Measurements from ENCODE around the gene BCAR3. TPM values are rescaled to one million over a fixed set of nuclear protein-coding genes. Genes with fewer than 3 reads are reported as not detected.

The BCAR3 gene
- total RNA-seq, 3 donors from 2014 or later (not counting 1 experiment from before 2014, with no cell fraction given) = 0.52 to 6.5 (median 2.4) TPM

GRCh38 chr1:93723110-93723509 is 41.5 kb upstream of the BCAR3 start:
- H3K27me3 ChIP-seq (ENCODE audit: control insufficient read depth, insufficient read depth, low read length) = no peaks in the 10 kb centered on the region
- Mint-ChIP-seq H3K36me3 (no peaks in the 10 kb centered on the region), H3K4me1 (peaks cover 0 to 9% of the 10 kb centered on the region in 2 donors), H3K4me3 (no peak overlapping the region), H3K9me3 (no peaks in the 10 kb centered on the region), H3K27me3 (ENCODE audit: low read depth in 2 of 2) (no peaks in the 10 kb centered on the region), H3K27ac (no peak overlapping the region)
- intact Hi-C loops (cut with micrococcal nuclease) = no loop called here
- TF ChIP-seq CTCF (IDR thresholded peaks at IDR 0.05) = no peak
- H3K36me3 ChIP-seq (ENCODE audit: control insufficient read depth, insufficient read depth, low read length) = no peaks in the 10 kb centered on the region
- H3K4me1 ChIP-seq (ENCODE audit: control insufficient read depth, insufficient read depth, low read length) = no peaks in the 10 kb centered on the region
- DNase-seq (no peak), ATAC-seq (no peak)
- H3K9me3 ChIP-seq (ENCODE audit: control insufficient read depth, insufficient read depth, low read length) = no peaks in the 10 kb centered on the region
- WGBS (ENCODE audit: insufficient coverage) = 91% methylated on average over 6 of the region's 6 CpGs
- no peak overlapping the region for H3K4me3 ChIP-seq (ENCODE audit: low read length)
- H3K27ac ChIP-seq (ENCODE audit: low read length) = no peak overlapping the region

- Histone ChIP-seq H3K4me1 (ENCODE audit: control insufficient read depth, insufficient read depth, low read length) (no peaks in the 10 kb centered on the region), H3K9me3 (ENCODE audit: control insufficient read depth, insufficient read depth, low read length) (no peaks in the 10 kb centered on the region), H3K27me3 (ENCODE audit: control insufficient read depth, insufficient read depth, low read length) (no peaks in the 10 kb centered on the region), H3K27ac (ENCODE audit: low read length) (no peak overlapping the region), H3K4me3 (ENCODE audit: low read length) (no peak overlapping the region), H3K36me3 (ENCODE audit: control insufficient read depth, insufficient read depth, low read length) (no peaks in the 10 kb centered on the region)
- Mint-ChIP-seq H3K27ac (no peak overlapping the region), H3K27me3 (ENCODE audit: low read depth in 2 of 2) (no peaks in the 10 kb centered on the region), H3K9me3 (no peaks in the 10 kb centered on the region), H3K36me3 (no peaks in the 10 kb centered on the region), H3K4me1 (peaks cover 0 to 9% of the 10 kb centered on the region in 2 donors), H3K4me3 (no peak overlapping the region)
- no peak for TF ChIP-seq CTCF (IDR thresholded peaks at IDR 0.05)
- intact Hi-C loops (cut with micrococcal nuclease) = no loop called here
- ATAC-seq (no peak), DNase-seq (no peak)
- 91% methylated on average over 20 of the region's 21 CpGs for WGBS (ENCODE audit: insufficient coverage)
These were observed 40.7 kb upstream of the BCAR3 start for GRCh38 chr1:93722081-93723031.

GRCh38 chr1:93720956-93721626 is 39.5 kb upstream of the BCAR3 start:
- Mint-ChIP-seq H3K4me3 (no peak overlapping the region), H3K9me3 (no peaks in the 10 kb centered on the region), H3K36me3 (no peaks in the 10 kb centered on the region), H3K4me1 (no peaks in the 10 kb centered on the region), H3K27ac (no peak overlapping the region), H3K27me3 (ENCODE audit: low read depth in 2 of 2) (no peaks in the 10 kb centered on the region)
- ATAC-seq (no peak), DNase-seq (no peak)
- Histone ChIP-seq H3K27ac (ENCODE audit: low read length) (no peak overlapping the region), H3K9me3 (ENCODE audit: control insufficient read depth, insufficient read depth, low read length) (no peaks in the 10 kb centered on the region), H3K27me3 (ENCODE audit: control insufficient read depth, insufficient read depth, low read length) (no peaks in the 10 kb centered on the region), H3K4me3 (ENCODE audit: low read length) (no peak overlapping the region), H3K36me3 (ENCODE audit: control insufficient read depth, insufficient read depth, low read length) (no peaks in the 10 kb centered on the region), H3K4me1 (ENCODE audit: control insufficient read depth, insufficient read depth, low read length) (no peaks in the 10 kb centered on the region)
- WGBS (ENCODE audit: insufficient coverage) = 95% methylated on average over 7 of the region's 7 CpGs
- intact Hi-C loops (cut with micrococcal nuclease) = no loop called here
- TF ChIP-seq CTCF (IDR thresholded peaks at IDR 0.05) = no peak

All from natural killer cell (primary cell).